ENCODE results near the gene ATP2B2. TPM values are rescaled to one million over a fixed set of nuclear protein-coding genes. Genes with fewer than 3 reads are reported as not detected.
A peak's percentile ranks its signal among the peaks of the same experiment; 100 is the strongest.

The ATP2B2 gene
- total RNA-seq, 4 donors from 2014 or later = 0.42 to 2.0 (median 1.1) TPM

- TF ChIP-seq POLR2A (IDR thresholded peaks at IDR 0.05) (no peak), EP300 (IDR thresholded peaks at IDR 0.05) (no peak), CTCF (IDR thresholded peaks at IDR 0.05) (no peak)
- DNase-seq (ENCODE audit: low spot score in 2 of 2) = no peak
- no peaks in the 10 kb centered on the region for H3K27me3 ChIP-seq
- no peaks in the 10 kb centered on the region for H3K9me3 ChIP-seq
- peaks cover 0 to 21% (median 0%) of the 10 kb centered on the region in 3 donors for H3K36me3 ChIP-seq
- H3K4me1 ChIP-seq = peaks cover 0 to 34% (median 12%) of the 10 kb centered on the region in 4 donors
- peak overlapping the region in 2 of 4 donors; percentile 81 to 100 for H3K4me3 ChIP-seq
- H3K27ac ChIP-seq = peak overlapping the region in 1 of 4 donors; percentile 88
- whole genome bisulfite sequencing, 2 donors = 91 to 94% methylated on average over 6 to 8 of the region's 8 CpGs
These were observed 183.6 kb downstream of the ATP2B2 start for GRCh38 chr3:10321630-10322351.

- Histone ChIP-seq H3K27ac (peak overlapping the region; percentile 28 to 91 (median 87)), H3K4me3 (peak overlapping the region; percentile 81 to 100 (median 89)), H3K4me1 (peaks cover 0 to 38% (median 12%) of the 10 kb centered on the region in 4 donors), H3K36me3 (peaks cover 0 to 35% (median 3%) of the 10 kb centered on the region in 3 donors), H3K27me3 (no peaks in the 10 kb centered on the region), H3K9me3 (no peaks in the 10 kb centered on the region)
- WGBS, 2 donors = 0 to 1% methylated on average over 9 of the region's 9 CpGs
- TF ChIP-seq POLR2A (IDR thresholded peaks at IDR 0.05) (no peak), CTCF (IDR thresholded peaks at IDR 0.05) (no peak), EP300 (IDR thresholded peaks at IDR 0.05) (no peak)
- no peak for DNase-seq (ENCODE audit: low spot score in 2 of 2)
These were observed 185.1 kb downstream of the ATP2B2 start for GRCh38 chr3:10320320-10320677.

- DNase-seq (ENCODE audit: low spot score in 2 of 2) = no peak
- 0 to 13% methylated on average over 2 to 3 of the region's 3 CpGs for WGBS, 2 donors
These were observed 185.6 kb downstream of the ATP2B2 start for GRCh38 chr3:10319804-10320203.

GRCh38 chr3:10319251-10319650 is 186.1 kb downstream of the ATP2B2 start:
- no peak for TF ChIP-seq POLR2A (IDR thresholded peaks at IDR 0.05)
- Histone ChIP-seq H3K4me1 (peaks cover 0 to 38% (median 12%) of the 10 kb centered on the region in 4 donors), H3K4me3 (peak overlapping the region in 2 of 4 donors; percentile 17 to 81), H3K36me3 (peaks cover 3 to 46% (median 7%) of the 10 kb centered on the region in 3 donors), H3K27me3 (no peaks in the 10 kb centered on the region), H3K9me3 (no peaks in the 10 kb centered on the region), H3K27ac (no peak overlapping the region)
- DNase-seq (ENCODE audit: low spot score in 2 of 2) = no peak
- 62 to 63% methylated on average over 6 of the region's 6 CpGs for WGBS, 2 donors

More at GRCh38 chr3:10319804-10320203, 185.6 kb downstream of the ATP2B2 start:
- Histone ChIP-seq H3K27me3 (no peaks in the 10 kb centered on the region), H3K4me3 (peak overlapping the region; percentile 81 to 100 (median 89)), H3K9me3 (no peaks in the 10 kb centered on the region), H3K4me1 (peaks cover 0 to 38% (median 12%) of the 10 kb centered on the region in 4 donors), H3K36me3 (peaks cover 2 to 40% (median 3%) of the 10 kb centered on the region in 3 donors), H3K27ac (peak overlapping the region in 1 of 4 donors; percentile 88)
- TF ChIP-seq CTCF (IDR thresholded peaks at IDR 0.05) (no peak), EP300 (IDR thresholded peaks at IDR 0.05) (no peak), POLR2A (IDR thresholded peaks at IDR 0.05) (no peak)

GRCh38 chr3:10317961-10318350 is 187.4 kb downstream of the ATP2B2 start:
- peaks cover 0 to 38% (median 12%) of the 10 kb centered on the region in 4 donors for H3K4me1 ChIP-seq
- no peaks in the 10 kb centered on the region for H3K9me3 ChIP-seq
- H3K36me3 ChIP-seq = peaks cover 7 to 59% (median 9%) of the 10 kb centered on the region in 3 donors
- no peak for DNase-seq (ENCODE audit: low spot score in 2 of 2)
- no peak overlapping the region for H3K4me3 ChIP-seq
- 87 to 94% methylated on average over 3 of the region's 3 CpGs for WGBS, 2 donors
- H3K27ac ChIP-seq = no peak overlapping the region
- no peaks in the 10 kb centered on the region for H3K27me3 ChIP-seq
- TF ChIP-seq POLR2A (IDR thresholded peaks at IDR 0.05) = no peak

GRCh38 chr3:10317311-10317960 is 187.9 kb downstream of the ATP2B2 start:
- no peaks in the 10 kb centered on the region for H3K27me3 ChIP-seq
- DNase-seq (ENCODE audit: low spot score in 2 of 2) = no peak

More at GRCh38 chr3:10317311-10317960, 187.9 kb downstream of the ATP2B2 start:
- TF ChIP-seq CTCF (IDR thresholded peaks at IDR 0.05) = no peak
- TF ChIP-seq POLR2A (IDR thresholded peaks at IDR 0.05) = no peak
- no peak for TF ChIP-seq EP300 (IDR thresholded peaks at IDR 0.05)
- Histone ChIP-seq H3K4me3 (no peak overlapping the region), H3K27ac (no peak overlapping the region), H3K4me1 (peaks cover 0 to 38% (median 12%) of the 10 kb centered on the region in 4 donors), H3K36me3 (peaks cover 7 to 64% (median 9%) of the 10 kb centered on the region in 3 donors), H3K9me3 (no peaks in the 10 kb centered on the region)
- WGBS, 2 donors = 93 to 95% methylated on average over 4 of the region's 4 CpGs

Measured in tibial nerve (tissue), 4 donors.